Ishikawa (cell line): Measurements from ENCODE around the gene CNTNAP2.

Experiments used
- CEBPB ChIP-seq: IDR thresholded peaks from 2 replicates; pipeline ENCODE4 v1.6.1; 2012
- CREB1 ChIP-seq: IDR thresholded peaks from 2 replicates; pipeline ENCODE4 v1.6.1; 2012; ENCODE audit warnings: low read depth
- EGR1 ChIP-seq: IDR thresholded peaks from 2 replicates; pipeline ENCODE4 v1.6.1; 2012
- EP300 ChIP-seq: IDR thresholded peaks from 2 replicates; pipeline ENCODE4 v1.6.1; 2012; ENCODE audit warnings: borderline replicate concordance
- FOXM1 ChIP-seq: IDR thresholded peaks from 2 replicates; pipeline ENCODE4 v1.6.1; 2012; ENCODE audit warnings: low read depth, borderline replicate concordance
- RAD21 ChIP-seq: IDR thresholded peaks from 2 replicates; pipeline ENCODE4 v1.6.1; 2012; ENCODE audit warnings: low read depth
- TAF1 ChIP-seq: IDR thresholded peaks from 2 replicates; pipeline ENCODE4 v1.6.1; 2012; ENCODE audit warnings: low read depth, mild to moderate bottlenecking
- TEAD4 ChIP-seq: IDR thresholded peaks from 2 replicates; pipeline ENCODE4 v1.6.1; 2012
- TF ChIP-seq, protein P1 (sequence below): IDR thresholded peaks from 2 replicates; pipeline ENCODE4 v1.6.1; 2012
- TF ChIP-seq, protein P2 (sequence below): IDR thresholded peaks from 2 replicates; pipeline ENCODE4 v1.6.1; 2012

GRCh38 chr7:146223851-146224250 is 107.2 kb downstream of the CNTNAP2 start:
- TF ChIP-seq TAF1 (no peak), FOXM1 (no peak), EP300 (no peak), CREB1 (no peak), TEAD4 (no peak), RAD21 (no peak), EGR1 (no peak), CEBPB (no peak)
- TF ChIP-seq, protein P1, sequence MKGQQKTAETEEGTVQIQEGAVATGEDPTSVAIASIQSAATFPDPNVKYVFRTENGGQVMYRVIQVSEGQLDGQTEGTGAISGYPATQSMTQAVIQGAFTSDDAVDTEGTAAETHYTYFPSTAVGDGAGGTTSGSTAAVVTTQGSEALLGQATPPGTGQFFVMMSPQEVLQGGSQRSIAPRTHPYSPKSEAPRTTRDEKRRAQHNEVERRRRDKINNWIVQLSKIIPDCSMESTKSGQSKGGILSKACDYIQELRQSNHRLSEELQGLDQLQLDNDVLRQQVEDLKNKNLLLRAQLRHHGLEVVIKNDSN: no peak
- TF ChIP-seq, protein P2, sequence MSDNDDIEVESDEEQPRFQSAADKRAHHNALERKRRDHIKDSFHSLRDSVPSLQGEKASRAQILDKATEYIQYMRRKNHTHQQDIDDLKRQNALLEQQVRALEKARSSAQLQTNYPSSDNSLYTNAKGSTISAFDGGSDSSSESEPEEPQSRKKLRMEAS: no peak
